GM18519 (cell line): ENCODE measurements around the gene PARP8.

Source experiments
- ATAC-seq: cut with Tn5 transposase; IDR thresholded peaks from one replicate; pipeline ENCODE4 v1.9.1; 2021; ENCODE audit warnings: mild to moderate bottlenecking, moderate library complexity; ENCODE audit not compliant: unreplicated experiment, low FRiP score

PARP8 gene

DNA sequence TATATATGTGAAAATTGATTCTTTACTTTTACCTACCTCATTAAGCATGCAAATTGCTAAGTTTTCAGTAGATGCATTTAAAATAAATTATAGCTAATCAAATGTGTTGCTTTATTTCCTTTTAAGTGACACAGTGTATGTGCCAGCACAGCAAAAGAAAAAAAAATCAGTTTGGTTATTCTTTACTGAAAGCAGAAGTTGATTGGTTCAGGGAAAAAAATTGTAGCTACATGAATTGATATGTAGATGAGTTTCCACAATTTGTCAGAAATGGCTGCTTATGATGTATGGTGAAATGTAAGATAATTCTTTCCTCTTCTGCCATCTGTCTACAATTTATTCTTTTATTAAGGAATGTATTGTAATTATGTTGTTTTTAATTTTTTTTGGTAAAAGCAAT, 57.8 kb downstream of the PARP8 start:
- ATAC-seq = no peak

DNA sequence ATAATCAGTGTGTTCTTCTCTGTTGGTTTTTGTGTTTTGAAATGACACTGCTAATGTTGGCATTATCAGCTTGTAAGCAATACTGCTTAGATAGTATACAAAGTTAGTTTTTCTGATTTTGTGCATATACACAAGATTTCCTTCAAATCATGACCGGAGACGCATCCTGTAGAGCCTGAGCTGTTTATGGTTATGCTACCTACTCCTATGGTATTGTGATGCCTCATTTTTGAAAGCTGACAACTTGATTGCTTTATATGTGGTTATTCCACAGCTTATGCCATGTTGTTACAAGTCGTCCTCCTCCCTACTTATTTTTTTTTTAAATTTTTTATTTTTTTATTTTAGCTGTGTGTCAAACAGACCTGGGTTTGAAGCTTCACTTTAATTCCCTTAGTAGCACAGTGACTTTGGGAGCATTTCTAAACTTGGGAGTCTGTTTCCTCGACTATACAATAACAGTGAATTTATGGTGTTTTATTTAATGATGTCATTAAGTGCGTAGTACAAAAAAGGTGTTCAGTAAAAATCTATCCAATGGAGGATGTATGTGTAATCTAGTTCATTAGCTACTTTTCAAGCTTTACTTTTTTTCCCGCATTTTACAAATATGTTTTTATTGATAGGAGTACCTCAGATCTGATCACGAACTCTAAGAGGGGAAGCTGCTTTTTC, 59.5 kb downstream of the PARP8 start:
- ATAC-seq = no peak

DNA sequence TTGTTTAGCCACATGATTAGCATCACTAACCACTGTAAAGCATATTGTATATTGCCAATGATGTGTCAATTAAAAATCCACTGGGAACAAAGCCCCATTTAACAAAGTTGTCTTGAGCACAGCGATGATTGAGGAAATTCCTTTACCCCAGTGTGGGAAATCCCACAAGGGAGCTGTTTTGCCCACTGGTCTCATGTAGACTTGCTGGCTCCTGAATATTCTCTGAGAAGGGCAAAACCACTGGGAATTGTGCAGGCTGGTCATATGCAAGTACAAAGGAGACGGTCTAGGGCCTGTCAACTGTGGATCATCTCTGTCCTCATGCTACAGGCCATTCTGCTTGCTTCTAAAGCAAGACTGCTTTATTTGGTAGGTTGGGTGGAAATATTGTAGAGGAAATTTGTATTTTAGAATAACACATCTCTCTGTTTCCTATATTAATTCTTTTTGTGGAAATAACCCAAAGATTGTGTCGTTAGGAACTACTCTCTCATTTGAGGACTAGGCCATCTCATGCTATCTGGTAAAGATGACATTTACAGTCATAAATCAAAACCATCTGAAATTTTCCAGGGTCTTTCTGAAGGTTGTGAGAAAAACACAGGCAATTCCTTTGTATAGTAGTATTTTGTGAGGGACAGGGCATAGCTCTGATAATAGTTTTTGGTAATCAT, 60.2 kb downstream of the PARP8 start:
- ATAC-seq = no peak

DNA sequence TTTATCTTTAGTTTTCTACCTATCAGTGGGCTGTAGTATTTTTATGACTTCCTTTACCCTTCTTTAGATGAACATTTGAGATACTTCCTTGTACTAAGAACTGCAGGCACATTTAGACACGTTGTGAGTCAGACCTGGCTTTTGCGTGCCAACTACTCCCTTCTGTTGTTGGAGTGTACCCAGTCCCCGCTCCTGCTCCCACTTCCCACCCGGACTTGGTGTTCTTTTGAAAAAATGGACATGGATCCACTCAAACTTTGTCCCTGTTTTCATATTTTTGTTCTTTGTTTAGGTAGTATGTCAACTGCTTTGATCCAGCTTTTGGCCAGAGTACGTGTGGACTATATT, 60.7 kb downstream of the PARP8 start:
- ATAC-seq = no peak

DNA sequence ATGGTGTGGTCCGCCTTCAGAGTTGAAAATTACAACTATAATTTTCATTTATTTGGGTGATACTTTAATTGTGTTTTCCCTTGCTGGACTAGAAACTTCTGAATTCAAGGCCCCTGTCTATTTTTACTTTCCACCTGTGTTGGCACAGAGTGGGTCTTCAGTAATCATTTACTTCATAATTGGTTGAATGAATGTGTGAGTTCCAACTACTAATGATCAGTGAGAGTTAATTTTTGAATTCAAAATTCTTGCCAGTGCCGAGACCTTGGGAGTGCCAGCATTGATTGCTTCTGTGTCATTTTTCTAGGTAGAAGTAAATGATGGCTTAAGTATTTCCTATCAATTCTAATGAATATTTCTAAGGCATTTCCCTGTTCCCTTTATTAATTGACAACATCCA, 61.4 kb downstream of the PARP8 start:
- no peak for ATAC-seq

DNA sequence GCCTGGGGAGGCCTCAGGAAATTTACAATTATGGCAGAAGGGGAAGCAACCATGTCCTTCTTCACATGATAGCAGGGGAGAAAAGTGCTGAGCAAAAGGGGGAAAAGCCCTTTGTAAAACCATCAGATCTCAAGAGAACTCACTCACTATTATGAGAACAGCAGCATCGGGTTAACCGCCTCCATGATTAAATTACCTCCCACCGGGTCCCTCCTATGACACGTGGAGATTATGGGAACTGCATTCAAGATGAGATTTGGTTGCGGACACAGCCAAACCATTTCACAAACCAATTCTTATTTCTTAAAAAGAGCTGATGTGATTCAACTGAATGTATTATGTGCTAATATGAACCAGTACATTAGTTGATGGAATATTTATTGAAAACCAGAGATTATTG, 63.9 kb downstream of the PARP8 start:
- no peak for ATAC-seq

DNA sequence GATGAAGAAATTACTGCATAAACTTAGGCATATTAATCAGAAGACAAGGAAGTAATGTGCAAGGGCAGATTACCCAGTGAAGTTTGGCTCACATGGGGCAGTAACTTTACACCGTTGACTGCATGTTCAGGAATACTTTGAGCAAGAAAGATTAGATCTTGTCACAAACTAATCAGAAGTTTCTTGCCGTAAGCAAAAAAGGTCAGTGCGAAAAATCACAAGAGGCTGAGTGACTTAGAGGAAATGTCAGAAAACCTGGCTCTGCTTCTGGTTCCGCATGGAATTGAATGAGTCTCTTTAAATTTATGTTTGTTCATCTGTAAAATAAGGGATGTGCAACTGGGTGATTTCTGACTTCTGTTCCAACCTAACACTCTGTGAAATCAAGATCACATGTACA, 64.4 kb downstream of the PARP8 start:
- no peak for ATAC-seq

DNA sequence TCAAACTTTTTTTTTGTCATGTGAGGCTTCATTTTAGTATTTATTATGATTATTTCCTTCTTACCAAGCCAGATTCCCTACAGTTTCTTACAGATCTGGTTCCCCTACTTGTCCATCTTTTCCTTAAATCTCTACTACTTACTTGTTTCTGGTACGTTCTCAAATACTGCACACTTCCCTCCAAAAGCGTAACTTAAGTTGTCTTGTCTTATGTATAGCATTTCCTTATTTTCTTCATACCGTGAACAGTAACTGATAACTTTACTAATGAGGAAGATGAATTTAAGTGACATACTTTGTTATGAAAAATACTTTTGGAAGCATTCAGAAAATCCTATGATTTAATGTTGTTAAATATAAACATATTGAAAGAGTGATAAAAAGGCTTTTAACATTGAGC, 67.3 kb downstream of the PARP8 start:
- no peak for ATAC-seq

DNA sequence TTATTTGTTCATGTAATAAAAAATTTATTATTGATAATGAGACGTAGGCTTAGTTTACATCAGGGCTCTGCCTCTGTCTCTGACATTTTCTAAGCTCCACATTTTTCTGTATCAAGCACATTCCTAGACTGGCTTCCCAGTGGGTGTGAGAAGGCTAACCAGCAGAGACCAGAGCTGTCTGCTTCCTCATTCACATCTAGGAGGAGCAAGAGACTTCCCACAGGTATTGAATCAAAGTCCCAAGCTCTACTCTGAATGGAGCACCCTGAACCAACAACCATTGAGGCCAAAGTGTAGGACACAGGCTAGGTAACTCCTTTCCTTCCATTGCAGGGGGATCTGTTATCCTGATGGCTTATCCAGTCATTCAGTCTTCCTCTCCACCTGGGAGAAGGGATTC, 72.4 kb downstream of the PARP8 start:
- no peak for ATAC-seq

DNA sequence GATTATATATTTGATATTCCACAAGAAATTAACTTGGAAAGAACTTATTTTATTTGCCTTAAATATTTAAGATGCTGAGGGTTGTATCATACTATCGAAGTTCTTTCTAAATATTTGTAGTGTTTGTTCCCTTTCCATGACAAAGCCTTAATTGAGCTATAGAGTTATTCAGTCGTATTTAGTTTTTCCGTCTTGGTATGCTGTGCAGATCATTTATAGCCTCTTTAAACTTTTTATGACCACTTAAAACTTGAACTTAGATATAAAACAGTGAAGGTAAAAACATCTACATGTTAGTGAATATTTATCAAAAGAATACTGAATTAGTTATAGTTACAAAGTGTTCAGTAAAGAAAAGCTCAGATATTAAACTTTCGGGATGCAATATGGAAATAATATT, 74.4 kb downstream of the PARP8 start:
- ATAC-seq = no peak

DNA sequence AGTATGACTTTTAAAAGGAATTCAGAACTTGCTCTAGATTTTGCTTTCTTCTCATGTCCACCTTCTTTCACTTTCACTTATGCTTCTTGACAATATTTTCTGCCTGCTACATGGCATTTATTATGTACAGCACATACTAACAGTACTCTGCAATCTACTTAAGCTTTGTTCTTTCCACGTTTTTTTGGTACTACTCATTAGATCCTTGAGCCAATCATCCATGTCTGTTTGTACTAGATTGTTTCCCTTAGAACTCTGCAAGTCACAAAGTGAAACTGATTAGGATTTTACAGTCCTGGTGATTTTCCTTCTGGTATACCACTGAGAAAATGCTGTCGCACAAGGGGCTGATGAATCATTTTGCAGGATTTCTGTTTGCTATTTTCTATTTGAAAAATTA, 78.3 kb downstream of the PARP8 start:
- ATAC-seq = peak; percentile 56

DNA sequence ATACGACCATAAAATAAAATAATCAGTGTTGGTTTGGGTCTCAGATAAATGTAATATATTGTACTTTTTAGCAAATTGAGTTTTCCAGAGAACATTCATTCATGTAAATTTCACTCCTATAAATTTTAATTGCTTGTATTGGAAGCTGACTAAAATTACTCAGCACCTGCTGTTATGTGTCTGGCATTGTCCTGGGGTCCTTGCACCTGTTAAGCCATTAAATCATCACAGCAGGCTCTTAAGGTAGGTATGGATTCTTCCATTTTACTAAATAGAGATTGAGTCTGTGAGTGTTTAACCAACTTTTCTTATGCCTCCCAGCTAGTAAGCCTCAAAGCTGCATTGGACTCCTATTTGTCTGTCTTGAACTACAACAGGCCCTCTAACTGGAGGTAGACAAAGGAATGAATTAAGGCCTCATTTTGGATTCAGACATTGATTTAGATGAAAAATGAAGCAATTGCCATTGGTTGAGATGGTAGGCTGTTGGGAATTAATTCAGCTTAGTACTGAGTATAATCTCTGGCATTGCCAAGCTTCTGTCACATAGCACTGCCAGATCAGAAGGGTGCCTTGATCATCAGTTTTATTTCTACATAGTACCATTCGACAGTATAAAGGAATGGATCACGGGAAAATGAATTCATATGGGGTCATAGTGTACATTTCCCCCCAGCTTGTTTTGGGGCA, 78.9 kb downstream of the PARP8 start:
- ATAC-seq = no peak

DNA sequence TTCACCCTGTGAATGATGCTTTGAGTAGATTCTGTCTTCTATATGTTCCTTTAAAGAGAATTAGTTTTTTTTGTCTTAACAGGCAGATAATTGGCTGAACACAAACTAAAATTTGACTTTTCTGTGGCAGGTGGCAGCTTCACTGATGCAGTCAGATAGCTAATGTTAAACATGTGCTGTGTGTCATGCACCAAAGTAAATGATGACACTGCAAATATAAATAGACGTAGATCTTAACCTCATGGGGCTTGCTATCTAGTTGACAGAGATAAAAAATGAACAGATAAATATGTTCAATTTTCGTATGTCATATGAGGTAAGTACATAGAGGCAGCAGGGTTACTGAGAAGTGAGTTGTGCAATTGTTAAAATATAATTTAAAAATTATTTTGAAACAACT, 82.7 kb downstream of the PARP8 start:
- ATAC-seq = no peak

DNA sequence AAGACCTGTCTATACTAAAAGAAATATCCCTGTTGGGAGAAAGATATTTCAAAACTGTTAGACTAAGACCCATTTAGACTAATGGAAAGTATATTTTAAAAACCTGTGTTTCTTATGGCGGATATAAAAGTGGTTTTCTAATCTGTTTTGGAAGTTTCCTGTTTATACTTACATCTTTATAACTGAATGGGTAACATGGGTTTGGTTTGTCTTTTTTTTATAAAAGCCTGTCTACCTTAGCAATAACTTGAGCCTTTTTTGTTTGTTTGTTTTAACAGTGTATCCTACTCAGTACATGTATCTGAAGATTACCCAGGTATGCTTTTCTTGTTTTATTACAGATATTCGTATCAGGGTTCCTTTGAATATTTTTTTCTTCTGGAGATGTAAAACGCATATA, 83.4 kb downstream of the PARP8 start:
- no peak for ATAC-seq

DNA sequence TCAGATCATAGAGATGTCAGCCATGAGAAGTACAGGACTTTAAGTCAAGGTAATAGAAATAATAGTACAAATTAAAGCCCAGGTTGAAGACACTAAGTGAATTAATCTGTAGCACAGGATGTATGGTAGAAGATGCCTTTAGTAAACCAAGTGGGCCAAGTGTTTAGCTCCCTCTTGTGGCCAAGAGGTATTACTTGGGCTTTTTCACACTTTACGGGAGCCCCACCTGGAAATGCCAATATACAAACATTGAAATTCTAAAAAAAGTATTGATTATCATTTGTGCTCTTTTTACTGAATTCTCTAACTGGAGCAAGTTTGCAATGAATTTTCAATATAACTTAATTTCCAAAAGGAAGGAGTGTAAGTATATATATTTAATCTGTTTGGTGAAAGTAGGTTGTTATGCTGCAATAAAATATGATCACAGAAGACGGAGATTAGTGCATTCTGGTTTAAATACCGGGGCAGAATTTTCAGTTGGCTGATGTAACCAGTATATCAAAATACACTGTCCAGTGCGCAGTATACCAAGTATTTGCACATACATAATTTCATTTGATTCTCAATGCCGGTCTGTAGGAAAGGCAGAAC, 84.7 kb downstream of the PARP8 start:
- ATAC-seq = peak; percentile 81

DNA sequence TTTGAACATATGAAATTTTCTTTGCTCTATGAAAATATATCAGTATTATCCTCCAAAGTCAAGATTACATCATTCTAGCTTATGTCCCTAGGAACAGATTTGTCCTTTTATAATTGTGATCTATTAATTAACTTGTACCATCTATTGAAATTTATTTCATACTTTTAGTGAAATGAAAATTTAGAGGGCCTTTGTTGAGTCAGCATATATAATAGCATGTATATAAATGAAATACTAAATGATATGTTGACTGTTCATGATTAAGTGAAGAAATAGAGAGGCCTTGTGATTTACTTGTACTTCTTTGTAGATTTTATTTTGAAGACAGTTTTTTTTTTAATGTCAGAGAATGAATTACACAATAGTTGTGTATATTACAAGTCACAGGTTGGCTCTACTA, 86.4 kb downstream of the PARP8 start:
- ATAC-seq = no peak

DNA sequence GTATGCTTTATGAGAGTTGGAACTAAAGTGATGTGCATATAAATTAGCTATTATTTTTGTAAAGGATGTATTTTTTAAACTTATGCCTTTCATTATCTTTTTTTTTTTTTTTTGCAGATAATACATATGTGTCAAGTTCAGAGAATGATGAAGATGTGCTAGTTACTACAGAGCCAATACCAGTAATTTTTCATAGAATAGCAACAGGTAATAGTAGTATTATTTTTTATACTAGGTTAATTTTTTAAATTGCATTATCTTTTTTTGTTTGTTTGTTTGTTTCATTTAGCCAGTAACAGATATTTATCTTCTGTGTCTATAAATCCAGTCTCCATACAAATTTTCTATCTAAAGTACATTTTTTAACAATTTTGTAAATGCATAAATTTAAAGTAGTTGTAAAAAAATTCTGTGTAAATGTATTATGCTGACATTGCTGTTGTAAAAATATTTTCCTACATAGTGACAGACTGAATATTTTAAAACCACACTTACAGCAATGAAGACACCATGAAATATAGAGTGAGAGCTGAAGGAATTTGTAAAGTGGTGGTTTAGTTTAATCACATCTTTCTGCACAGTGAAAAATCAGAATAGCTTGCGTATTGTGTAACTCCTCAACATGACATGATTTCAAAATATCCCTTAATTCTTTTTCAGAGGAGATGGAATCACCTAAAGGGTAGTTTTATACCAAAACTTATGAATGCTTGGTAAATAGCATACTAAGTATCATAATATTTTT, 93.3 kb downstream of the PARP8 start:
- no peak for ATAC-seq

DNA sequence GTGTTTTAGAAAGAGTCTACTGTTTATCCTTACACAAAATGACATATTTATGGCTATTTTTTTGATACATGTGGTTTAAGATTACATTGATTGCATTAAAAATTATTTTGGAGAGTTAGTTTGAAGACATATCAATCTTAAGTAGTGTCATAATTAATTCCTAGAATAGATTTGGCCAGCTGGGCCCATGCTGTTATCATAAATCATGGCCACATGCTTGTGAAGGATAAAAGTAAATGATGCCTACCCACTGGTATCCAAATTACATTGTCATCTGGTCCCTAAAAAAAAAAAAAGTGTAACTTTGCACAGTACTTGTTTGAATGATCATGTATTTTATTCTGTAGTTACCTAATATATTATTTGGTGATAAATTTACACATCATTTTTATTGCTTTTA, 96.9 kb downstream of the PARP8 start:
- no peak for ATAC-seq

DNA sequence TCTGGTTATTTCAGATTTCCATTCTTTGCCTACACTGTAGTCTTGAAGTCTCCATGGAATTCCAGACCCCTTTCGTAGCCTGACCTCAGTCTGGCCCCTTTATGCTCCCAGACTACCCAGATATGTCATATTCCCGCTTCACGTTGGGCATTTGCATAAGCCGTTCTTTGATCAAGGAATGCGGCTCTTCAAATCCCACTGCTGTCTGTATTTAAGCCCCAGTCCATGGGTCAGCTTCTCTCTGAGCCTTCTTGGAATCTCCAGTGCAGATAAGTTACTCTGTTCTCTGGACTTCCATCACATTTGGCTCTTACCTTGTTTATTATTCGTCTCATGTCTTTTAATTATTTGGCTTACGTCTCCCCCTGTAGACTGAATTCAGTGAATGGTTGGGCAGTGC, 97.4 kb downstream of the PARP8 start:
- no peak for ATAC-seq

DNA sequence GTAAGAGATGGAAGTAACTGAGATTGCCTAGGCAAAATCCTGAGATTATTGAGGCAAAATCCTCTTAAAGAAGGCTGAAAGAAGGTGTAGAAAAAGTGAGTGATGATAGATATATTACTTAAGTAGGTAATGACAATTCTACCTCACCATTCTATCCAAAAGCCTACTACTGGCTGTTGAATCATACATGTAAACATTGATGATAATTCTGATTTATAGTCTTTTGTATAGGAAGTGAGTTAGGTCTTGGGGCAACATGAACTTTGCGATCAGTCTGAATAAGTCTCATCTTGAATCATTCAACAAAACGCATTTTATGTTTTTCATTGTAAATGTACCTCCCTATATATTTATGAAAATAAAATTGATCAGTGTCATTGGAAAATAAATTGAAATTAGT, 99.6 kb downstream of the PARP8 start:
- no peak for ATAC-seq

DNA sequence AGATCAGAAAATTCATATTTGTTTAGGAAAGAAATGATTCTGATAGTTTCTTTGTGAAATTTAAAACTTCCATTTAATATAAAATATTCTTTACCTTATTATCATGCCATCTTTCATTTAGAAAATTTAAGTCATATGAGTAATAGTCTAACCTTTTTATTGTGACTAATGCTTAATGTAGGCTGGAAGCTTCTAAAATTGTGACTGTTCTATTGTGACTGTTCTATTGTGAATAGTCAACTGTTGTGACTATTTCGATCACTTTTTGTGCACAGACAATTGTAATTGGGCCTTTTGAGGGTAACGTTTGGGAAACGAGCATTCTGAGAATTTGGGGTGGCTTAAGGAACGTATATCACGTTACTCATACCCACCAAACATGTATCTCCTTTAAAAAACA, 100.0 kb downstream of the PARP8 start:
- no peak for ATAC-seq
